Measurements from ENCODE around the gene DHX29.

The DHX29 gene

DNA sequence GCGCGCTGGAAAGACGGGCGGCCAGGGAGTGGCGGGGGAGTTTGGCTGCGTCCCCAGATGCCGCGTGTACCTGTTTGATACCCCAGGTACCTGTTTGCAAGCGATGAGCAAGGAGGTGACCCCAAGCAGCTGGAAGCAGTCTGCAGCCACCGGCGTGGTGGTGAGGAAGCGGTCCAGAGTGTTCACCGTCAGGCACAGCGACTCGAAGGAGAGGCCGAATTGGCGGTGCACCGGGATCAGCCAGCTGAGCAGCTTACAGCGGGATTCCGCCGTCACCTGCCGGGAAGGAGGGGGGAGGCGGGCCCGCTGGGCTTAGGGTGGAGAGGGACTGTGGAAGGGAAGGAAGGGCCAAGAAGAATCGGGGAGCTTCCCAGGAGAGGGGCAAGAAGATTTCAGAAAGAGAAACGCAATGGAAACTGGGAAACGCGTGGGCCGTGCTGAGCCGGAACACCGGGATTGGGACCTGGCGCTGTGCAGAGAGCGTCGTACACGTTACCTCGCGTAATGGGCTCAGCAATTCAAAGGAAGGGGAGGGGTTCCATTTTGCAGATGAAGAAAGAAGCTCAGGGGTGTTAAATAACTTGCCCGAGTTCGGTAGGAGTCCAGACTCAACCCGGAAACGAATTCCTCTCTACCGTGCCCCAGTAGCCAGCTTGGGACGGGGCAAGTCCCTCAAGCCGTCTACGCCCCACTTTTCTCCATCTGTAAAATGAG is 75.1 kb downstream of the DHX29 start:
- in situ Hi-C loops (cut with MboI; ENCODE audit: low sequenced_read_pairs), result no loop called here

DNA sequence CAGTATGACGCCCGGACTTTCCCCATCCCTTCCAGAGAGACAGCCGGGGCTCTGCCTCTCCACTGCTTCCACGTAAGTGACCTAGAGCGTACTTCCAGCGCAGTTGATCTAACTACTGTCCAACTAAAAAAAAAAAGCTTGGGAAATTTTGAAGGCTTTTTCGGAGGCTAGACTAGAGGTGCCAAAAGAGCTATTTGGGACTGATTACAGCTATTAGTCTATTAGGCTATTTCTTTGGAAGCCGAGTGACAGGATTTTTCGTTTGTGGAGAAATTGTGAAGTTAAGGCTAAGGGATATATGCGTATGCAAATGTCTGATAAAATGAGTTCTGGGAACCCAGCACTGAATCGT is 75.6 kb downstream of the DHX29 start:
- in situ Hi-C loops (cut with MboI; ENCODE audit: low sequenced_read_pairs), result no loop called here

DNA sequence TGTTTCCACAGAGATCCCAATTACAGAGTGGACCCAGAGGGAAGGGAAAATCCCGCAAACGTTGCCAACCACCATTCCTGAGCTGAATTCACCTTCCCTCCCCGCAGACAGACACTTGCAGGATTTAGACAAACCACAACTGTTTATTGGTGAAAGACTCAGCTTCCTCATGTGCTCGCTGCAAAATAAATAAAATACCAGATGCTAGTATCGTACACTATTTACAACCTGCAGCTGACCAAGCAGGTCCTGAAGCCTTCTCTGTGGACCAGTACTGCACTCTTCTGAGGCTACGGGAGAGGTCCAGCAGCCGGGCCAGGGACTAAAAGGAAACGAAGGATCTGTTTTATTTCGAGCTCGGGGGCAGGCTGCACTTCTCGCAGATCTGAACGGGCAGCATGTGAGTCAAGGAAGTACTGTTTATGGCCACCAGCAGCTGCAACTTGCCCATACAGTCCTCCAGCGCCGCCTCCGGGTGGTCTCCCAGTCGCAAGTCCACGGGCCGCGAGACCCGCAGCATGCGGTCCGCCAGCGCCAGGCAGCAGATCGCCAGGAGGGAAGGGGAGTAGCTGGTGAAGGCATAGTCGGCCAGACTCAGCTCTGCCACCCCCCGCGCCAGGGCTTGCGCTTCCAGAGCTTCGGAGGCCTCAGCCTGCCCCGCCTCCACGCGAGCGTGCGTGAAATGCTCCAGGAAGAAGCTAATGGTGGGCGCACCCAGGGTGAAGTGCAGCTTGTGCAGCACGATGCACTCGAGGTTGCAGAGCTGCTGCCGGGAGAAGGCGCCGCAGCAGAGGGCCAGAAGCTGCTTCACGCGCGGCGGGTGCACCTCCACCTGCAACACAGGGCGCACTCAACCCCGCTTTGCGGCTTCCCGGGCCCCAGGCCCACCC is 76.2 kb downstream of the DHX29 start:
- in situ Hi-C loops (cut with MboI; ENCODE audit: low sequenced_read_pairs), result no loop called here

DNA sequence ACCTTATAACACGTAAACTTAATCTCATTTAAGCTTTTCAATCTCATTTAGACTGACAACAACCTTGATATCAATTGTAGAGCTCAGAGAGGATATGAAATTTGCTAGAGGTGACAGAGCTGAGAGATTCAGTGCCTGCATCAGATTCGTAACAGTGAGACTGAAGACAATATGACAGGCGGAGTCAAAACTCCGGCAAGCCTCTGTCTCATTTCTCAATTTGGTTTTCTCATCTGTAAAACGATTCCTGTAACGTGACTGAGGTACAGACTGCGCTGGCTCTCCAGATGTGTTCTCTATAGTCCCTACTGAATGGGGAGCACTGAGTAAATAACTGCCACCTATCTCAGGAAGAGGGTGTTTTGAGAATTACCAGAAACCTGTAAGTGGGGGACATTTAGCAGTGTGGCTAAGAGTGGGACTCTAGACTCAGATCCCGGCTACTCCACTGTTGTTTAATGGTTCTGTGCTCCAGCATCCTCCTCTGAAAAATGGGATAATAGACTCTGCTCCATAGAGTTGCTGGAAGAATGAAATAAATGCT is 77.3 kb downstream of the DHX29 start:
- in situ Hi-C loops (cut with MboI; ENCODE audit: low sequenced_read_pairs), result no loop called here

DNA sequence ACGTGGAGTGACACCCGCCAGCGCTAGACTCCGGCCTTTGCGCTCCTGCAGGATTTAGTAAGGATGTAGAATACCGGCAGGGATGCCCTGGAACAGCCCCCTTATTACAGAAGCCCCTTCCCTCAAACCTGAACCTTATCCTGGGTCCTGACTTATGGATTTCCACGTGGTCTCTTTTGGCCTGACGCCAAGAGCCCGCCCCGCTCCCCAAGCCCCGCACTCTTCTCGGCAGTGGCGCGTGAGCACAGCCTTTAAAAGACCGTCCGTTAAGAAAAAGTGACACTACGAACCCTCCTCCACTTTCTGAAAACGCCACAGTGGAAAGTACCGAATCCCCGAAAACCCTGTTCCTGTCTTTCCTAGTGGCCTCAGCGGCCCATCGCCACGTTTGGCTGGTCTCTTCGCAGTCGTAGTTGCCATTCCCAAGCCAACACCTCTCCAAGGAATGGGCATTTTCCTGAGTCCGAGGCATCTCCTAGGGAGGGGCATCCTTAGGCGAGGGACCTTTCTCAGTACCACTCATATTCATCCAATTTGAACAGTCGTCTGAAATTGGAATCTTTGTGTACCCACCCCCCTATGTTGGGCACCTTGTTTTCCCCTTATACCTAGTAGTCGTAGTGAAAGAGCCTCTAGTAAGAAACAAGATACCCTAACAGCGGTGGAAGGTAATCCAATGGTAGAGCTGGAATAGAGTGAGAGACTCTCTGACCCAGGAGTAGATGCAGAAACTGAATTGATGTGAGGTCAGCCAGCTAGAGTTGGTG is 79.6 kb downstream of the DHX29 start:
- in situ Hi-C loops (cut with MboI; ENCODE audit: low sequenced_read_pairs), result no loop called here

DNA sequence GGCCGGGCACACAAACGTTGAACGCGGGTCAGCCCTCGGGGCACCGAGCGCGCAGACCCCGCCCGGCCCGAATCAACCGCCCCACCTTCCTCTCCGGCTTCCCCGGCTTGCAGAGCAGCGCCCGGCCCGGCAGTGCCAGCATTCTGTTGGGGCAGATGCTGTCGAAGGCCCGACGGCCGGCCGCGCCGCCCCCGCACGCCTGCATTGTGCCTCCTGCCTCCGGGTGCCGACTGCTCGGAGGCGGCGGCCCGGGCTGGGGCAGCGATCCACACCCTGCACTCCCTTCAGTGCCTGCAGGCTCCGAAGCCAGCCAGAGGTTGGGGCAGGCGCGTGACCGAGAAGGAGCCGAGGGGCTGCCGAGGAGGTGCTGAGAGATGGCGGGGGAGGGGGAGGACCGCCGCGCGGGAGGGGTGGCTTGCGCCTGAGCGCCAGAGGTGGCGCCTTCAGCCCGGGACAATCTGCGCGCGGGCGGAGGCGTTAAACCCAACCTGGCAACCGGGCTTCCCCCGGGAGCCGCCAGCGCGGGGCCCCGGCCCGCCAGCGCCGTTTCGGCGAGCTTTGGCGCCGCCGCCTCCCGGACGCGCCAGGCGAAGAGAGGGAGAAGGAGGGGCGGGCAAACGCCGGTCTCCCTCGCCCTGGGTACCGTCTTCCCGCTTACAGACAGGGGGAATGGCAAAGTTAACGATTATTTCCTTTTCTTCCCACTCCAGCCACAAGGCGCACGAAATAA is 80.4 kb downstream of the DHX29 start, which contains the start of gene MCIDAS:
MCIDAS (minus strand) TSS at position 382 of the 730 bp plus-strand sequence; CDS start at position 205, 177 bp downstream.
- in situ Hi-C loops (cut with MboI; ENCODE audit: low sequenced_read_pairs), result no loop called here

DNA sequence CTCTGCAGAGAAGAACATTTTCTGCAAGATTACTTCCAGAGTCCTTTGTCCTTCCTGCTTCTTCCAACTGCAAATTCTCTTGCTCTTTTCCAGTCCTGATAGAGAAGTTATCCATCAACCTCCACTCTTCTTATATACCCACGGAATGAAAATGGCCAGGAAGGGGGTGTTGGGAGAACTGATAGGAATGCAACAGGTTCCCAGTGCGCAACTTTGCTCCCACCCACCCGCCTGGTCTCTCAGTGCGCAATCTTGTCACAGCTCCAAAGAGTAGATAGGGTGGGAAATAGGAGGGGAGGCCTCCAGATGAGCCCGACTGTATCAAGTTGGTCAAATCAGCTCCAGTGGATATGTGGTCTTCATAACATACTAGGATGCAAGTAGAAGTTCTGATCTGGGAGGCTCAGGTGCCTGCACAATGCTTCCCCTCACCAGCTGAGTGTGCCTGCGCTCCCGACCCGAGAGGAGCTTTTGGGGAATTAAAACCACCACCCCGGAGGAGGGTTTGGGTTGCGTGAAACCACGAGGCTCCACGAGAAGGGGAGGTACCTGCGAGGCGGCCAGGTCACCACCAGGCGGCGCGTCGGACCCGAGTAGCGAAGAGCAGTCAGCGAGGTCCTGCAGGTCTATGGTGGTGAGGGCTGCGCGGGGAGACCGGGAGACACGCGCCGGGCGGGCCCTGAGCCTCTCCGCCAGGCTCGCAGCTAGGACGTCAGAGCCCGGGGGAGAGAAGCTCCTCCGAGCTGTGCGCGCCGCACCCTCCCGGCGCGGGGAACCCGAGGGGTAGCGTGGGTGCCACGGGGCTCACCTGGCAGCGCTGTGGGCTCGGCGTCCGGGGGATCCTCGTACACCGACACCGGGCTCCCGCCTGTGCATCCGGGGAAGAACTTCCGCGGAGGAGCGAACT is 81.2 kb downstream of the DHX29 start:
- in situ Hi-C loops (cut with MboI; ENCODE audit: low sequenced_read_pairs), result no loop called here

DNA sequence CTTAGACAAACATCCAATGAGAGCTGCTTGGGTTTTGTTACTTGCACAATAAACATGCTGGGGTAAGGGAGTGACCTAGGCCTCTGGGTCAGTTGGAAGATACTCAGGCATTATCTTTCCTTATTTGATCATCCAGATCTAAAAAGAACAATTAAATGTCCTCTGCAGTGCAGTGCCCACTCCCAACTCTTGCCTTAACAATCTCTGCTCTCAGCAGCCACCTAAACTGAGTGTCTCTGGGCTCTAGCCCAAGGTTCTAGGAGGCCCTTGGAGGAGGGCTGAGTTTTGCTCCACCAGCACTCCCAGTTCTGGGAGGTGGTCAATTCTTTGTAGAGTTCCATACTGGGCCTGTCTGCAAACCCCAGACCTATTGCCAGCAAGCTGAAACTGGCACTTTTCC is 82.1 kb downstream of the DHX29 start:
- in situ Hi-C loops (cut with MboI; ENCODE audit: low sequenced_read_pairs), result no loop called here

DNA sequence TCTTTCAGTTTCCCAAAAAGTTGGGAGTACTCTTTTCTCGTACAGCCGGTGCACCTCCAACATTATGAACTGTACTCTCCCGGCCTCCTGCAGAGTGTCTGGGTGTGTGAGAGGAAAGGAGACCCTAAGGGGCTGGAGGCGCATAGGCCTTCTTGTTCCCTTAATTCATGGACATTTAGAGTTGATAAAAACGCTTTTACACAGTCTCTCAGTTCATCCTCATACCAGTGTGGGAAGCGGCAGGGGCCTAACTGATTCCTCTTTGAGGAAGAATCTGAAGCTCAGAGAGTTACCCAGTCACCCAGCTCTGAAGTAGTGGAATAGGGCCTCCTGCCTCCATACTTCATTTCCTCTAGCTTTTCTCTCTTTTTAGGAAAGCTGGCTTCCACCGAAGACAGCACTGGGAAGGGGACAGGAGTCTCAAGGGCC is 83.7 kb downstream of the DHX29 start:
- in situ Hi-C loops (cut with MboI; ENCODE audit: low sequenced_read_pairs), result no loop called here

DNA sequence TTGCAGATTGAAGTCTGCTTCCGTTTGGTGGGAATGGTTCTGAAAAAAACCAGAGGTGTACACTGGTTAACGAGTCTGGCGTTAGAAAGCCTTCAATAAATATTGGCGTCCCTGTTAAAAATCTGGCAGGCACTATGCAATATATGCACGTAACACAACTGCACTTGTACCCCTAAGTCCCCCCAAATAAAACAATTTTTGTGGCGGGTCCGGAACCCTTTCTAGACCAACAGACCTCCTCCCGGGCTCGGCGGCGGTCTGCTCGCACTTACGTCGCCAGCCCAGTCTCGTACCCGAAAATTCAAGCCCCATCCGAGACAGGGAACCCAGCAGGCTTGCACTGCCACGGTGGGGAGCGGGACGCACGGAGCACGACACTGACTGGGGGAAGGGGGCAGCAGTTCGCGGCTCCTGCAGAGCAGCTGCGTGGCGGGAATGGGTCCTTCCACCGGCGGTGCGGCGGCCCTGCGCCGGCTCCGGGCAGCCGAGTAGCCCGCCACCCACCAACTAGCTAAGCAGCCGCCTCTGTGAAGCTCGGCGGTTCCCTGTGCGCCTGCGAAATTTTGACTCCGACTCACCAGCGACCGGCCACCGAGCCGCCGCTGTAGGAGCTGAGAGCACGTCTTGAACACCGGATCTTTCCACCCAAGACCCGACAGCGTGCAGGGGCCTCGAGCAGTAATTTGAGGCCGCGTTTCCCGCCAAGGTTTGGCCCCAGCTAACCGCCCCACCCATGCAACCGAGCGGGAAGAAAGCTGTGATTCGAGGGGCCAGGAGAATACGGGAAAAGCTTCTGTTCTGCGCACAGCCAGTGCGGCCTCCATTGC is 84.3 kb downstream of the DHX29 start:
- in situ Hi-C loops (cut with MboI; ENCODE audit: low sequenced_read_pairs), result no loop called here

DNA sequence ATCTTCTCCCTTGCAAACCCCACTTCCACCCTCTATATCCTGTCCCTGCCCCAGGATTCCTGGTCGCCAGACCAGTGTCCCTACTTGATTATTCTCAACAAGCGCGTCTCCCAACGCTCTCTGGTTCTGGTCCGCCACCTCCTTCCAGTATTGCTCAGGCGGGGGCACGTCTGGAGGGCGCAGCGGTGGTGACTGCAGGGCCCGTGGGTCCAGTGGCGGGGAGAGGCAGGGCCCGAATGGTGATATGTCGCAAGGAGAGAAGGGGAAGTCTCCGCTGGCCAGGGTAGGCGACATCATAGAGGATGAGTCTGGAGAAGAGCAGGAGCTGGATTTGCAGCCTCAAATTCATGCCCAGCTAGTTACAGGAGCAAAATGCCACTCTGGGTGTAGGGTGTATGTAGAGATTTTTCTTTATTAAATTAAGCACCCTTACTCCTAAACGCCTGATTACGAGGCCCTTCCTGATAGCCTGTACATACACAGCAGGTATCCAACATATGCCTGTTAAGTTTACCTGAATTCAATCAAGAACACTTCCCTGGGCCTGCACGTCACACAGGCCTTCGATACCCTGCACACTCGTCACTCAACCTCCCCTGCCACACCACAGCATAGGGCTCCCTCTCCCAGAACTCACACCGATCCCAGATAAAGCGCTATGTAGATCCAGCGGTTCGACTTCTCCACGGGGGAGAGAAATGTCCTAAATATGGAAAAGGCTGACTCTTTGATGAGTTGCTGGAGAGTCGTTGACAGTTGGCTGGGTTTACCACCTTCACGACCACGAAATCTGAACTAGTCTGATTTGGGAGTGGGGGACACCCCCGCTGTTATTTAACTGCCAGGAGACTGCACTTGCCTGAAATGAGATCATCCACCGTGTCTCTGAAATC is 85.2 kb downstream of the DHX29 start:
- in situ Hi-C loops (cut with MboI; ENCODE audit: low sequenced_read_pairs), result no loop called here

DNA sequence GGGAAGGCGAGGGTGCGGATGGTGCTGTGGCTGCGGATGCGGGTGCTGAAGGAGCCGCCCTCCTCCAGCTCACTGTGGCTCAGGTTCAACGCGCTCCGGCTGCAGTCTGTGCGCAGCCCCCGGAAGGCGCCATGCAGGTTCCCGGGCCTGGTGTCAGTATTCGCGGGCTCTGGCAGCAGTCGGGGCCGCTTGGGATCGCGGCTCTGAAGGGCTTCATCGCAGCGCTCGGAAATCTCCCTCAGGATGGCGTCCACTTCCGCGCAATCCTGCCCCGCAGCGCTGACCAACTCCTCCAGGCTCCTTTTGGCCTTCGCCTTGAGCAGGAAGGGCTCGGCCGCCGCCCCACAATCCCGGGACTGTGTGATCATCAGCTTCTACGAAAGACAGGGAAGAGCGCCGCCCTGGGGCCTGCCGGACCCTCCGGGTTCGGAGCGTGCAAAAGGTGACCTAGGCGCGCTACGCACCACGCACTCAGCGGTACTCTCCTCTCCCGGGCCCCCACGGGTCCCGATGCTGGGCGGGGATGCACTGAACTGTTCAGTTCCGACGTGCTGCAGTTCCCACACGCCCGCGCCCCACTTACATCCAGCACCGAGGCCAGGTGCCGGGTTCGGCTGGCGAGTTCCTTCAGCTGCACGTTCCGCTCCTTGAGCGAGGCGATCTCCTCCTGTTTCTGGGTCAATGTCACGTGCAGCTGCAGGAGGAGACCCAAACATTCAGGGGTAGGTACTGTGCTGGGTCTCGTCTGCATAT is 86.9 kb downstream of the DHX29 start:
- in situ Hi-C loops (cut with MboI; ENCODE audit: low sequenced_read_pairs), result no loop called here

DNA sequence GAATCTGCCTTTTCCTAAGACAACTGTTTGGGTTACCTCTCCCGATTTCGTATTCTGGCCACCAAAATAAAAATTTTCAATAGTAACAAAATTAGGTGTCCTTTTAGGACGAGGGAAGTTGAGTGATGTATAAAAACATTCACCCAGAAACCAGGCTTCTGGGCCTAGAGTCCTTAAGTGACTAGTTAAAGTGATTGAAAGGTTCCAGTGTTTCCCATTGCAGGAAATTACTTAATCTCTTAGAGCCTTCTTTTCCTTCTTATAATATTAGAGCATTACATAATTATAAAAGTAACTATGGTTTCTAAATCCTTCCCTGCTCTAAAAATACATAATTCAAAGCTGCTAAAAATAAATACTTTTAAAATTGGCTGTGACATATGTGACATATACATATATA is 87.7 kb downstream of the DHX29 start:
- in situ Hi-C loops (cut with MboI; ENCODE audit: low sequenced_read_pairs), result no loop called here

DNA sequence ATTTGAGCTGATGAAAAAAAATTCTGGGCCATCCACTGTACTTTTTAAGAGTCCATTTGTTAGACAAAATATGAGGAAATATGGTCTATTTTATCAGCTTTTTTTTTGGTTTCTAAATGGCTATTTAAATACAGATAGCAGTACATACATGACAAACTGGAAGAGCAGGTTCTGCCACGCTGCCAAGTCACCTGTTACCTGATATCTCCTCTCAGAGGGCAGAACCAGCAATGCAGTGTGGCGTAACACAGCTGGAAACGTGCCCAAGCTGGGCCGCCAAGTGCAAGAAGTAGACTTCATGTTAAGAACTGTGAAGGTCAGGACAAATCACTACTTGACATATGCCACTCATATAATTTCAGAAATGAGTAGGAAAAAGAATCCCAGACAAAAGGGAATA is 88.5 kb downstream of the DHX29 start:
- in situ Hi-C loops (cut with MboI; ENCODE audit: low sequenced_read_pairs), result no loop called here

DNA sequence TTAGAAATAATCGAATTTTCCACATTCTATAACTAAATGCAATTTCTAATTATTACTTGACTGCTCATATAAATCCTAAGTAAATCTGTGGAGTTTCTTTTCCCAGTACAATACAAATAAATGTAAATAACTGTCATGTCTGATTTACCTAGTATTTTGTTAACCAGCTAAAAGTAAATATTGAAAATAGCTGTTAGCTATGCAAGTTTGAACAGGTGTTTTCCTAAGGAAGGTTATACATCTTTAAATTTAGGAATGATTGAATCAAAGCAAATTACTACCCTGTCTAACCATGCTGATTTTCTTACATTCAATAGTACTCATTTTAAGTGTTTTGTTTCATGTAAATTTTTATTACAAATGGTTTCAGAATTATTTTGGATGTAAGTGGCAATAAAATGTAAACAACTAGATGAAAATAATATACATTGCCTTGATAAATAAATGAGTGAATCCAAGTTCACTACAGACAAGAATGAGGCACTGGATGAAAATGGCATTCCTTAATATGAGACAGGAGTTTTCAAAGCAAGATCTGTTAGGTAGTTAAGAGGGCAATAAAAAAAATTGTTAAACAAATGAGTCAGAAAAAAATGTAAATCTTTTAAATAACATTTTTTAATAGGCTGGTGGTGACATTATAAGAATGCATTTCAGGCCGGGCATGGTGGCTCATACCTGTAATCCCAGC is 96.2 kb downstream of the DHX29 start:
- in situ Hi-C loops (cut with MboI; ENCODE audit: low sequenced_read_pairs), result no loop called here

Data from HL-60/S4 (cell line).